Left kidney (tissue), 2 donors: ENCODE results near the gene STK16. TPM values are rescaled to one million over a fixed set of nuclear protein-coding genes. Genes with fewer than 3 reads are reported as not detected.
"Not testable (repeated sequence)": the region's sequence is repeated elsewhere in the genome, so short reads cannot be mapped to it uniquely, and the experiment has no call there.

Source experiments
- DNase-seq: peaks from one replicate; pipeline ENCODE4 v3.0.0-alpha.2; 2013
- polyA plus RNA-seq: library from polyadenylated mRNA; unstranded; fragments of 120-200 nt; gene quantifications from one replicate; pipeline ENCODE4 v1.2.1, GENCODE V29; 2013; ENCODE audit not compliant: insufficient read length

The STK16 gene
- polyA plus RNA-seq, 1 donor = 34.9 TPM

DNA sequence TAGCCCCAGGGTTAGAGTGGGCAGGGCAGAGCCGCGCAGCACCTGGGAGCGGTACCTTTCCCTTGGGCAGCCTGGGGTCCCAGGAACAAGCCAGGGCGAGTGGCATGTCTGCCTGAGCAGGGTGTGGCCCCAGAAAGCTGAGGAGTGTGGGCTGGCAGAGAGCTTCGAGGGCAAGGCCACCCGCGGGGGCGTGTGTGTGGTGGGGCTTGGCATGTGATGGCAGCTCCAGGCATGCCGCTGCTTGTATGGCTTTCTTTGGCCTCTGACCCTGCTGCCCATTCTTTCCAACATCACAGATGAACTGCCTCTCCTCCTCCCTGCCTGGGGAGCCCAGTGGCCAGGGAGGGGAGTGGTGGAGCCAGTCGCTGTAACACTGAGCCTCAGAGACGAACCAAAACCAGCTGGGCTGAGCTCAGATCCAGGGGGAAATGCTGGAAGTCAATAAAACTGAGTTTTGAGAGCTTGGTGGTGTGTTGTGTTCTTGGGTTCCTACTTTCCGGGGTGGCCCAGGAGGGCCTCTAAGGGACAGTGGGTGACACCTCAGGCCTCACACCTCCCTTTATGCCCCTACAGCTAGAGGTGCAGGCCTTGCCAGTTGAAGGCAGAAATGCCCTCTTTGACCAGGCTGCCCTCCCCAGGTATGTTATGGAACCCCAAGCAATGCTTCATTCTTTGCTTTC, 41.3 kb downstream of the STK16 start:
- DNase-seq = no peak

DNA sequence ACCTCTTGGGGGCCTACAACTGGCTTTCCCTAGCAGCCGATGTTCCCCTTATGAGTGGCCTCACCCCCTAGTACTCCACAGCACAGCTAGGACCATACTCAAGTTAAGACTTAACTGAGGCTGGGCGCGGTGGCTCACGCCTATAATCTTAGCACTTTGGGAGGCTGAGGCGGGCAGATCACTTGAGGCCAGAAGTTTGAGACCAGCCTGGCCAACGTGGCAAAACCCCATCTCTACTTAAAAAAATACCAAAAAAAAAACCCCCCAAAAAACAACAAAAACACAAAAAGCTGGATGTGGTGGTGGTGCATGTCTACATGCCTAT, 41.8 kb downstream of the STK16 start:
- DNase-seq = not testable (repeated sequence)

DNA sequence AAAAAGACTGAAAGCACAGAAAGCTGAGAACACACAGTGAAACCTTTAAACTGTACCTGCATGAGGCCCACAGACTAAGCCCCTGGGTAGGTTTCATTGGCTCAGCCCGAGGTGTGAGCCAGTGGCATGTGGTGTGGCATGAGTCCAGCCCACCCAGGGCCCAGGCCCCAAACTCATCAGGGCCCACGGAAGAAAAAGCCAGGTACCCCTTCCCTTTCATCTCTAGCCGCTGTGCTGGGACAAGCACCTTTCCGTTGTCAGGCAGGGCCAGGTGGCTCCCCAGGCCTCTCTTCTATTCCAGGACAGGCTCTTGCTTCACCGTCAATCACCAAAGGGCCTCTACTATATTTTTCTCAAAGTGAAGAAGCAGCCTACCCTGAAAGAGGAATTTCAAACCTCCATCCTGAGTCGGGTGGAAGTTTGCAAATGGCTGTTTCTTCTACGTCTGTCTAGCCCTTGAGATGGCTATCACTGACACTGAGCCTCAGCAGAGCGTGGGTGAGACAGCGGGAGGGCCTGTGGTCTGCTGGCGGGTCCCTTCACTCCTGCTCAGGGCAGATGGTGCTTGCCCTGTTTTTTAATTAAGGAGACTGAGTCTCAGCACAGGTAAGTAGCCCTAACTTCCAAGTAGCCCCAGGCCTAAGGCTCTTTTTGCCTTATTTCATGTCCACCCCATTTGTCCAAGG, 42.4 kb downstream of the STK16 start:
- no peak for DNase-seq

DNA sequence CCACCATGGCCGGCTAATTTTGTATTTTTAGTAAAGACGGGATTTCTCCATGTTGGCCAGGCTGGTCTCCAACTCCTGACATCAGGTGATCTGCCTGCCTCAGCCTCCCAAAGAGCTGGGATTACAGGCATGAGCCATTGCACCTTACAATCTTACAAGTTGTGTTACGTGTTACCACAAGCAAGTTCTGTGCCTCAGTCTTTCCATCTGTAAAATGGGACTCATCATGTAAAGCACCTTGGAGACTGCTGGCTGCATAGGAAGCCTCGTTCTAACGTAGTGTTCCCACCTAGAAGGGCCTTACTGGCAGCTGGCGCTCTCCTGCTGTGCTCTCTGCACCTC, 43.9 kb downstream of the STK16 start:
- DNase-seq = no peak

DNA sequence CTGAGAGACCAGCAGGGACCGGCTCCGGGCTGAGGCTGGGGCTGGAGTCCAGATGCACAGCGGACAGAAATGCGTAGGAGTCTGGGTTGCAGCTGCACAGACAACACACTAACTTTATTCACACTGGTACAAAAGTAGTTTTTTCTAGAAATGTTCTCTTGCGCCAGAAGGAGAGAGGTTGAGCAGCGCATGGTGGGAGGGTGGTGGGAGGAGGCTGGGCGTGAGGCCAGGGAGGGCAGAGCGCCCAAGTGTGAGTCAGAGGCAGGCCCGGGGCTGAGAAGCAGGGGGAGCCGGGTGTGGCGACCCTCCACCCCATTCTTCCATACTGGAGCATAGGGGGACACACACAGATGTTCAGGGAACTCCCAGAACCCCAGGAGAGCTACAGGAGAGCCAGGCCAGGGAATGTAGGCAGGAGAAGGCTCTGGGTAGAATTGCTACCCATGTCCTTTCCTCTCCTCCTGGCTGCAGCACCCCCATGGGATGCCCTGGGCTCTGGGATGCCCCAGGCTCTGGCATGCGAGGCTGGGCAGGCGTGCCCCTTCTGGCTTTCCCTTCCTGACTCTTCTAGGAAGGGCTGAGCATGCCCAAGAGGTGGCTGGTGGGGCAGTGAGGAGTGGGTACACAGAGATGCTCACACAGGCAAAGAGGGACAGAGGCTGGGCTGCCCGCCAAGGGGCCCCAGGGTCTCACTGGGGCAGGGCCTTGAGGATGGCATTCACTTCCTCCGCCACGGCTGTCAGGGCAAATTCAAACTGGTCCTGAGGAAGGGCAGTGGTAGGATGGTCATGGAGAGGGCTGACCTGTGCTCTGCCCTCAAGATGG, 44.5 kb downstream of the STK16 start:
- DNase-seq = no peak

- no peak for DNase-seq
Observed at GRCh38 chr2:219290381-219291171, 45.3 kb downstream of the STK16 start.

GRCh38 chr2:219291394-219291793, 46.1 kb downstream of the STK16 start:
- DNase-seq = no peak

- DNase-seq = no peak
Observed at GRCh38 chr2:219291910-219292490, 46.7 kb downstream of the STK16 start.

DNA sequence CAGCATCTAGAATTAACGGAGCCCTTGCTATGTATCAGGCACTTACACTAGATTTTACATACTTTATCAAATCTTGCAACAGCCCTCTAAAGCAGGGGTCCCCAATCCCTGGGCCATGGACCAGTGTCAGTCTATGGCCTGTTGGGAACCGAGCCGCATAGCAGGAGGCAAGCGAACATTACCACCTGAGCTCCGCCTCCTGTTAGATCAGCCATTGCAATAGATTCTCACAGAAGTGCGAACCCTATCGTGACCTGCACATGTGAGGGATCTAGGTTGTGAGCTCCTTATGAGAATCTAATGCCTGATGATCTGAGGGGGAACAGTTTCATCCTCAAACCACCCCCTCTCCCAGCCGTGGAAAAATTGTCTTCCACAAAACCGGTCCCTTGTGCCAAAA, 47.3 kb downstream of the STK16 start:
- DNase-seq = no peak

- no peak for DNase-seq
Observed at GRCh38 chr2:219293736-219294231, 48.5 kb downstream of the STK16 start.

DNA sequence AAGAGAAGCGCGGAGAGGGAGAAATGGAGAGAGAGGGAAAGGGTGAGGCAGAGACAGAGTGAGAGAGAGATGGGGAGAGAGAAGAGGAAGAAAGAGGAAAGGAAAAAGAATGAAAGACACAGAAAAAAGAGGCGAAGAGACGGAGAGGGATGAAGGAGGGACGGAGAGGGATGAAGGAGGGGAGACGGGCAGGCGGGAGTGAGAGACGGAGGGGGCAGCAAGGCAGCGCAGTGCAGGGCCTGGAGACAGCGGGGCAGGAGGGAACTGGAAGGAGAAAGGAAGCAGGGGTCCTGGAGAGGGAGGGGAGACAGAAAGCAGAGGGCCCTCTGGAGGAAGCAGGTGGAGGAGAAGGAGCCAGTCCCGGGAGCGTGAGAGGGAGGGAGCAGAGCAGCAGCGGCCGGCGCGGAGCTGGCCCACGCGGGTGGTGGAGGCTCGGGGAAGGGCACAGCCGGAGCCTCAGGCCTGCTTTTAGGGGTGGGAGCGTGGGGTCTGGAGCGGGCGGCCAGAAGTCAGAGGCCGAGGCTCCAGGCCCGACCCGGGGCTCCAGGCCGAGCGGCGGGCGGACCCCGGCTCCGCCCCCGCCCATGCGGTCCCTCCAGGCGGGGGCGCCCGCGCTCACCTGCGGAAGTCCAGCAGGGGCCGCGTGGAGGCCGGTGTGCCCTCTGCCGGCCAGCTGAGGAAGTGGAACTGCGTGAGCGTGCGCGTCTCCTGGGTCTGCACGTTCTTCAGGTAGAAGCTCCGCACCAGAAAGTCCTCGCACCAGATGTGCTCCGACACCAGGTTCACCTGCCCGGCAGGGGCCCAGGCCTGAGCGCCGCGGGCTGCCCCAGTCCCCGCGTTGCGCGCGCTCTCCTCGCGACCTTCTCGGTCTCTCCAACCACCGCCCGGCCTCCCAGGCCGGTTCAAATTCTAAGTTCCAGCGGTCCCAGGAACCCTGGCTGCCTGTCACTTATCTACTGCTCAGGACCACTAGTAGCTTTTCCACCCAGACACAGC, 49.4 kb downstream of the STK16 start:
- peak; percentile 83 for DNase-seq

DNA sequence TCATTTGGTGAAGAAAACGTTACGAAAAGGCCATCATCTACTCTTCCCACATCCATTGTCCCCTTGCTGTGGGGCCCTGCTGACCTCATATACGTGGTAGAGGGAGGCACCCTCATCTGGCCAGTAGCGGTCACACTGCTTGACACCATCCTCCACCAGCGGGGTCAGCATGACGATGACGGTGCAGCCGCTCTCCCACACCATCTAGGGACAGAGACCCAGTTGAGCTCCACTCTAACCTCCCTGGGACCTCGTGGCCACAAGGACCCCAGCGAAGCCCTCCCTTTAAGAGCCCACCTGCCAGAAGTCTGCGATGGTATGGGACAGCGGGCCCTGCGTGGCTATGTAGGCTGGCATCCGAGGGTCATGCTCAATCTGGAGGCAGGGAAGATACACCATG, 50.9 kb downstream of the STK16 start:
- no peak for DNase-seq

GRCh38 chr2:219296631-219297391, 51.5 kb downstream of the STK16 start:
- DNase-seq = no peak

GRCh38 chr2:219297766-219298456, 52.6 kb downstream of the STK16 start:
- no peak for DNase-seq

DNA sequence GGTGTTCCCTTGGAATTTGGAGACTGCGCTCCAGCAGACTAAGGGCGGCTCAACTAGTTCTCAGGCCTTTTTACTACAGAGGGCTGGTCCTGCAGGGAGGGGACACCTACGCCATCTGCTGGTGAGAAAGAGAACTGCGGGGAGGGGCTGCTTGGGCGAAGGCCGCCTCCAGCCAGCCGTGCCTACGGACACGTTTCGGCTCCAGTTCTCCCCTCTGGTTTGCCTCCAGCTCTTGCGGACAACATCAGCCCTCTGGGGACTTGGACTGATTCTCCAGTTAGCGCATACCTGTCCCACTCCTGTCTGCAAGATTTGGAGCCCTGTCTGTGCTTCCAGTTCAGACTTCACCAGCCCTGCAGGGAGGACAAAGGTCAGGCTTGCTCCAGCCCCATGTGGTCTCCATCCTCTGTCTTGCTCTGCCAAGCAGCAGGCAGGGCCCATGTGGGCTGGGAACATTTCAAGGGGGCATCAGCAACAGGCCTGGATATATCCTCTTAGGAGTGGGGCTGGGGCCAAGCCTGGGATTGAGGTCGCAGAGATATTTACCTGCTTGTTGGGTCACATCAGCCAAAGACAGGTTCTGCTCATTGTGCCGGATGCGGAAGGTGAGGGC, 53.6 kb downstream of the STK16 start:
- peak; percentile 72 for DNase-seq

DNA sequence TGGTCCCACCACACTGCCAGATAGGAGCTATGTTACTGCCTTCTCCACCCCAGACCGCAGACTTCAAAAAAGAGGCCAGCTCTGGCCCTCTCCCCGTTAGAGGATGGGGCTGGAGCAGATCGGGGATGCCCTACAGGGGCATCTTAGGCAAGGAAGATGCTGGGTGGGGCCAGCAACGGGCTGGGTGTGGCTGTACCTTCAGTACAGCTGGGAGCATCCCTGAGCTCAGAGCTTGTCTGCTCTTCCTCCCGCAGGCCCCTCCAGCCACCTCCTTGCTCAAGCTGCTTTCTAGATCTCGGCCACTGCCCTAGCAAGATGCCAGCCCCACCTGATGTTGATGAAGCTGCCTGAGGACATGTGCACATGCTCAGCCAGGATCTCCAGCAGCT, 54.1 kb downstream of the STK16 start:
- DNase-seq = no peak
